ENCODE results near the gene FER1L5. TPM values are rescaled to one million over a fixed set of nuclear protein-coding genes. Genes with fewer than 3 reads are reported as not detected.

The FER1L5 gene
- polyA plus RNA-seq, 5 donors = 0.50 to 1.2 (median 0.87) TPM

GRCh38 chr2:96680561-96681141 lies 38.1 kb downstream of the FER1L5 start:
- no peak for DNase-seq

GRCh38 chr2:96681540-96681939 lies 39.0 kb downstream of the FER1L5 start:
- DNase-seq = no peak

- no peak for DNase-seq
Observed at GRCh38 chr2:96683307-96683706, 40.7 kb downstream of the FER1L5 start.

- DNase-seq = no peak
Observed at GRCh38 chr2:96683972-96684820, 41.6 kb downstream of the FER1L5 start.

GRCh38 chr2:96684883-96685576 lies 42.5 kb downstream of the FER1L5 start:
- DNase-seq = peak in 1 of 2 donors; percentile 55

GRCh38 chr2:96685577-96686459 lies 43.3 kb downstream of the FER1L5 start:
- peak; percentile 60 to 62 for DNase-seq

- DNase-seq = no peak
Observed at GRCh38 chr2:96687266-96687665, 44.7 kb downstream of the FER1L5 start.

GRCh38 chr2:96687711-96688640 lies 45.4 kb downstream of the FER1L5 start:
- DNase-seq = no peak

- DNase-seq = no peak
Observed at GRCh38 chr2:96688649-96689430, 46.3 kb downstream of the FER1L5 start.

- DNase-seq = no peak
Observed at GRCh38 chr2:96689431-96689991, 46.9 kb downstream of the FER1L5 start.

GRCh38 chr2:96690306-96691021 lies 47.9 kb downstream of the FER1L5 start:
- no peak for DNase-seq

GRCh38 chr2:96691022-96691612 lies 48.6 kb downstream of the FER1L5 start:
- no peak for DNase-seq

- DNase-seq = no peak
Observed at GRCh38 chr2:96692094-96692971, 49.8 kb downstream of the FER1L5 start.

GRCh38 chr2:96693286-96694200 lies 51.0 kb downstream of the FER1L5 start:
- DNase-seq = no peak

- no peak for DNase-seq
Observed at GRCh38 chr2:96694279-96694678, 51.7 kb downstream of the FER1L5 start.

- DNase-seq = no peak
Observed at GRCh38 chr2:96694816-96695455, 52.4 kb downstream of the FER1L5 start.
